Measurements from ENCODE around the gene SRSF4. TPM values are rescaled to one million over a fixed set of nuclear protein-coding genes. Genes with fewer than 3 reads are reported as not detected.

SRSF4 gene
- total and polyA plus RNA-seq, 2 donors (not counting 1 experiment from before 2014, with no cell fraction given): 51.4 to 61.9 TPM

DNA sequence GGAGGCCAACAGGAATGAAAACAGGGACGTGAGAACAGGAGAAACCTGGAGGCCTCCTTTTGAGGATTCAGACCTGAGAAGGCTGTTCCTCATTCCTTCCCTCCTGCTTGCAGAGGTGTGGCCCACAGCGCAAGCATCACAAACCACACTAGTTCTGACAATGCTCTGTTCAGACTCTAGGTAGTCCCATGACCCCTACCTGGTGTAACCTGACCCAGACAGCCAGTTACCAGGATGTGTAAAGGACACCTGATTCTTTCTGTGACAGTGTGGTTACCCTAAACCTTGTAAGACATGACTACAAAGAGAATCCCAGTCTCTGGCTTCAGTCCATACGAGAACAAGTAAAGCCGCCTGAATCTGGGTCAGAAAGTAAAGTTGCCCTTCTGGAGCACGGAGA, 45.8 kb upstream of the SRSF4 start:
- Histone ChIP-seq H3K9ac (ENCODE audit: insufficient read depth, low read length) (no peak overlapping the region), H4K20me1 (ENCODE audit: control insufficient read depth, extremely low read depth, insufficient read depth, low read length) (no peaks in the 10 kb centered on the region), H3K36me3 (ENCODE audit: control insufficient read depth, insufficient read depth, low read length) (no peaks in the 10 kb centered on the region), H3K4me1 (ENCODE audit: control insufficient read depth, extremely low read depth, insufficient read depth, low read length) (no peaks in the 10 kb centered on the region), H3K4me3 (replicated peaks in 1 of 4; ENCODE audit: control extremely low read depth in 1 of 4, insufficient read depth in 1 of 4, low read depth in 3 of 4, low read length in 4 of 4) (no peak overlapping the region), H3K27ac (ENCODE audit: insufficient read depth, low read length) (no peak overlapping the region), H2AFZ (ENCODE audit: low read length) (no peak overlapping the region), H3K79me2 (ENCODE audit: control insufficient read depth, insufficient read depth, low read length) (peaks cover 7% of the 10 kb centered on the region), H3K4me2 (ENCODE audit: extremely low read depth, insufficient read depth, low read length) (no peak overlapping the region), H3K27me3 (ENCODE audit: control insufficient read depth, insufficient read depth, low read length) (no peaks in the 10 kb centered on the region), H3K9me3 (ENCODE audit: control insufficient read depth, insufficient read depth, low read depth, low read length) (no peaks in the 10 kb centered on the region)
- no peak for DNase-seq (ENCODE audit: low read depth in 2 of 2)
- no peak for TF ChIP-seq EZH2 (IDR thresholded peaks at IDR 0.05; ENCODE audit: low read length, missing control alignments)
- TF ChIP-seq, protein P1, sequence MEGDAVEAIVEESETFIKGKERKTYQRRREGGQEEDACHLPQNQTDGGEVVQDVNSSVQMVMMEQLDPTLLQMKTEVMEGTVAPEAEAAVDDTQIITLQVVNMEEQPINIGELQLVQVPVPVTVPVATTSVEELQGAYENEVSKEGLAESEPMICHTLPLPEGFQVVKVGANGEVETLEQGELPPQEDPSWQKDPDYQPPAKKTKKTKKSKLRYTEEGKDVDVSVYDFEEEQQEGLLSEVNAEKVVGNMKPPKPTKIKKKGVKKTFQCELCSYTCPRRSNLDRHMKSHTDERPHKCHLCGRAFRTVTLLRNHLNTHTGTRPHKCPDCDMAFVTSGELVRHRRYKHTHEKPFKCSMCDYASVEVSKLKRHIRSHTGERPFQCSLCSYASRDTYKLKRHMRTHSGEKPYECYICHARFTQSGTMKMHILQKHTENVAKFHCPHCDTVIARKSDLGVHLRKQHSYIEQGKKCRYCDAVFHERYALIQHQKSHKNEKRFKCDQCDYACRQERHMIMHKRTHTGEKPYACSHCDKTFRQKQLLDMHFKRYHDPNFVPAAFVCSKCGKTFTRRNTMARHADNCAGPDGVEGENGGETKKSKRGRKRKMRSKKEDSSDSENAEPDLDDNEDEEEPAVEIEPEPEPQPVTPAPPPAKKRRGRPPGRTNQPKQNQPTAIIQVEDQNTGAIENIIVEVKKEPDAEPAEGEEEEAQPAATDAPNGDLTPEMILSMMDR (conservative IDR thresholded peaks at IDR 0.05 in 1 of 2, IDR thresholded peaks at IDR 0.05 in 1 of 2; ENCODE audit: low read depth in 1 of 2, low read length in 2 of 2): no peak

DNA sequence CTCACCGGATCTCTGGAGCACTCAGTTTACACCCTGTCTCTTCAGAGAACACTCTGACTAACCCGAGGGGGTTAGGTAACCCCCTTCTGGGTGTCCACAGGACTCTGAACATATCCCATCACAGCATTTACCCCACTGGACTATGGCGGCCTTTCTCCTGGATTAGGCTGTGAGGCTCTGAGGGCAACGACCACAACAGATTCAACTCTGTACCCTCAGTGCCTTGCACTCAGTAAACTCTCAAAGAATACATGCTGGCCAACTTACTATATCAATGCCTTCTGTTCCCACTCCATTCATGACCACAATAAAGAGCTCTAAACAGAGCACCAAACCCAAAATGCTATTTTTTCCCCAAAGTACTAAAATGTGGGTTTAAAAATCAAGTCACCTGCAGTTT, 43.7 kb upstream of the SRSF4 start:
- no peak overlapping the region for H2AFZ ChIP-seq (ENCODE audit: low read length)
- DNase-seq (ENCODE audit: low read depth in 2 of 2): no peak
- no peak overlapping the region for H3K27ac ChIP-seq (ENCODE audit: insufficient read depth, low read length)
- peaks cover 4% of the 10 kb centered on the region for H3K79me2 ChIP-seq (ENCODE audit: control insufficient read depth, insufficient read depth, low read length)
- TF ChIP-seq, protein P1 (conservative IDR thresholded peaks at IDR 0.05 in 1 of 2, IDR thresholded peaks at IDR 0.05 in 1 of 2; ENCODE audit: low read depth in 1 of 2, low read length in 2 of 2): no peak
- no peak for TF ChIP-seq EZH2 (IDR thresholded peaks at IDR 0.05; ENCODE audit: low read length, missing control alignments)
- H3K4me2 ChIP-seq (ENCODE audit: extremely low read depth, insufficient read depth, low read length): no peak overlapping the region
- no peaks in the 10 kb centered on the region for H3K36me3 ChIP-seq (ENCODE audit: control insufficient read depth, insufficient read depth, low read length)
- no peaks in the 10 kb centered on the region for H4K20me1 ChIP-seq (ENCODE audit: control insufficient read depth, extremely low read depth, insufficient read depth, low read length)
- H3K4me1 ChIP-seq (ENCODE audit: control insufficient read depth, extremely low read depth, insufficient read depth, low read length): no peaks in the 10 kb centered on the region
- H3K9ac ChIP-seq (ENCODE audit: insufficient read depth, low read length): no peak overlapping the region
- no peaks in the 10 kb centered on the region for H3K27me3 ChIP-seq (ENCODE audit: control insufficient read depth, insufficient read depth, low read length)
- H3K4me3 ChIP-seq (replicated peaks in 1 of 4; ENCODE audit: control extremely low read depth in 1 of 4, insufficient read depth in 1 of 4, low read depth in 3 of 4, low read length in 4 of 4): no peak overlapping the region
- H3K9me3 ChIP-seq (ENCODE audit: control insufficient read depth, insufficient read depth, low read depth, low read length): no peaks in the 10 kb centered on the region

DNA sequence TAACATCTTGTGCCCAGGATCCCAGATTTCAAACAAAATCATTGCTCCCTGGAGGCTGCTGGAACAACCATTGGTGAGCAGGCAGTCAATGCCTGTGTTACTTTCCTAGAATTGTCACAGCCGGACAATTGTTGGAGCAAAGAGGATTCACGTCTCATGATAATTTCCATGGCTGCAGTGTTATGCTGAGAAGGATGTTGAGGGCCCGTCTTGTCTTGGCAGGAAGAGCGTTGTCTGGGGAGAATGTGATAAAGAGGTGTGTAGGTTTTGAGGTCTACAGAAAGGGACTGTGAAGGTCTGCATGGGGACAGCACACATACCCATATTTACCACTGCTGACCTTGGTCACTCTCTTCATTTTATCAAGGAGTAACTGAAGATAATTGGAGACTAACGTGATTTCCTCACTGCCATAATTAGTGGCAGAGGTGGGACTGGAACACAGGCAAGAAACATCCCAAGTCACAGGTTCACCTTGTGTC, 42.7 kb upstream of the SRSF4 start:
- Histone ChIP-seq H4K20me1 (ENCODE audit: control insufficient read depth, extremely low read depth, insufficient read depth, low read length) (no peaks in the 10 kb centered on the region), H3K27ac (ENCODE audit: insufficient read depth, low read length) (no peak overlapping the region), H3K79me2 (ENCODE audit: control insufficient read depth, insufficient read depth, low read length) (no peaks in the 10 kb centered on the region), H3K9me3 (ENCODE audit: control insufficient read depth, insufficient read depth, low read depth, low read length) (no peaks in the 10 kb centered on the region), H3K4me3 (replicated peaks in 1 of 4; ENCODE audit: control extremely low read depth in 1 of 4, insufficient read depth in 1 of 4, low read depth in 3 of 4, low read length in 4 of 4) (no peak overlapping the region), H3K27me3 (ENCODE audit: control insufficient read depth, insufficient read depth, low read length) (no peaks in the 10 kb centered on the region), H3K4me2 (ENCODE audit: extremely low read depth, insufficient read depth, low read length) (no peak overlapping the region), H3K9ac (ENCODE audit: insufficient read depth, low read length) (no peak overlapping the region), H3K36me3 (ENCODE audit: control insufficient read depth, insufficient read depth, low read length) (no peaks in the 10 kb centered on the region), H2AFZ (ENCODE audit: low read length) (no peak overlapping the region), H3K4me1 (ENCODE audit: control insufficient read depth, extremely low read depth, insufficient read depth, low read length) (no peaks in the 10 kb centered on the region)
- TF ChIP-seq, protein P1 (conservative IDR thresholded peaks at IDR 0.05 in 1 of 2, IDR thresholded peaks at IDR 0.05 in 1 of 2; ENCODE audit: low read depth in 1 of 2, low read length in 2 of 2): no peak
- no peak for TF ChIP-seq EZH2 (IDR thresholded peaks at IDR 0.05; ENCODE audit: low read length, missing control alignments)
- DNase-seq (ENCODE audit: low read depth in 2 of 2): no peak

Data from fibroblast of lung (primary cell).